GM18505 (cell line): ENCODE results near the gene TCF4.
A peak's percentile ranks its signal among the peaks of the same experiment; 100 is the strongest.

ENCODE experiments used
- ATAC-seq: cut with Tn5 transposase; IDR thresholded peaks from one replicate; pipeline ENCODE4 v1.9.1; 2021; ENCODE audit not compliant: unreplicated experiment
- POLR2A ChIP-seq: IDR thresholded peaks from 4 replicates; pipeline ENCODE4 v1.6.1; 2011; ENCODE audit warnings: borderline replicate concordance; ENCODE audit not compliant: insufficient read depth, insufficient read length; ENCODE audit errors: extremely low read depth

TCF4 gene

GRCh38 chr18:55353806-55354205, 234.2 kb downstream of the TCF4 start:
- no peak for ATAC-seq
- TF ChIP-seq POLR2A, result no peak

- no peak for TF ChIP-seq POLR2A
- ATAC-seq, result no peak
These were observed 234.6 kb downstream of the TCF4 start for GRCh38 chr18:55353391-55353790.

GRCh38 chr18:55351980-55352714, 235.8 kb downstream of the TCF4 start:
- TF ChIP-seq POLR2A, result no peak
- ATAC-seq, result peak; percentile 55

GRCh38 chr18:55351241-55351691, 236.7 kb downstream of the TCF4 start:
- no peak for TF ChIP-seq POLR2A
- no peak for ATAC-seq

GRCh38 chr18:55349685-55350084, 238.3 kb downstream of the TCF4 start:
- no peak for ATAC-seq

GRCh38 chr18:55346961-55347740, 240.8 kb downstream of the TCF4 start:
- no peak for ATAC-seq

More at GRCh38 chr18:55349685-55350084, 238.3 kb downstream of the TCF4 start:
- no peak for TF ChIP-seq POLR2A

GRCh38 chr18:55346387-55346786, 241.6 kb downstream of the TCF4 start:
- no peak for TF ChIP-seq POLR2A
- ATAC-seq, result no peak

More at GRCh38 chr18:55346961-55347740, 240.8 kb downstream of the TCF4 start:
- no peak for TF ChIP-seq POLR2A

- no peak for ATAC-seq
- TF ChIP-seq POLR2A, result no peak
These were observed 242.7 kb downstream of the TCF4 start for GRCh38 chr18:55345103-55345950.

- no peak for TF ChIP-seq POLR2A
- peak; percentile 69 for ATAC-seq
These were observed 244.5 kb downstream of the TCF4 start for GRCh38 chr18:55343396-55344073.

GRCh38 chr18:55340998-55341397, 247.0 kb downstream of the TCF4 start:
- no peak for TF ChIP-seq POLR2A
- no peak for ATAC-seq

GRCh38 chr18:55339990-55340389, 248.0 kb downstream of the TCF4 start:
- no peak for TF ChIP-seq POLR2A
- no peak for ATAC-seq

- ATAC-seq, result no peak
- no peak for TF ChIP-seq POLR2A
These were observed 248.9 kb downstream of the TCF4 start for GRCh38 chr18:55338978-55339650.
